OCI-M1 (cell line): Measurements from ENCODE around the gene GP2.
A peak's percentile ranks its signal among the peaks of the same experiment; 100 is the strongest.

ENCODE experiments used
- DNase-seq: peaks from one replicate; lab custom pipeline; 2025; lab: John Stamatoyannopoulos, UW

The GP2 gene

DNA sequence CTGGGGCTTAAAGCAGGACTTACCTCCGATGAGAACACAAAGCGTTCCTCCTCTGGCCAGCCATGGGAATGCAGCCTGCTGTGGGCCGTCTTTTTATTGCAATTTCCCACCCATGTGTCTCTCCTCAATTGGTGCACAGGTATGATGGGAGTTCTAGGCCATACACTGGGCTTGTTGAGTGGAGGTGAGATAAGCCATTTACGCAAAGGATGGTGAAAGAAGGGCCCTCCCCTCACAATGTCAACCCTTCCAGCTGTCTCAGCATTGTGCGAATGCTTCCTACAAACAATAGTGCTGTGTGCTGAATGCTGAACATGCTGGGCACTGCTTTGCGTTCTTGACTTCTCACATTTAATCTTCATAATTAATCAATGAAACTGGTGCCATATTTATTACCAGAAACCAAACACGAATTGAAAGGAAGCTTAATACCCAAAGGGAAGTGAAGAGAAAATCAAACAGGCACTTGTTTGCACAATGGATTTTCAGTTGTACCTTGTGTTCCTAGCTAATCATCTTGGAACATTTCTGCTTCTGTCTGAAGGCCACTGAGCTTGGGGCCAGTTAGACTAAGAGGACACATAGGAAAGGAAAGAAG is at the start of gene GP2:
Gene GP2 (minus strand): TSS at position 70 of the 598 bp plus-strand sequence. CDS start 1,082 bp downstream, outside the sequence.
- no peak for DNase-seq

DNA sequence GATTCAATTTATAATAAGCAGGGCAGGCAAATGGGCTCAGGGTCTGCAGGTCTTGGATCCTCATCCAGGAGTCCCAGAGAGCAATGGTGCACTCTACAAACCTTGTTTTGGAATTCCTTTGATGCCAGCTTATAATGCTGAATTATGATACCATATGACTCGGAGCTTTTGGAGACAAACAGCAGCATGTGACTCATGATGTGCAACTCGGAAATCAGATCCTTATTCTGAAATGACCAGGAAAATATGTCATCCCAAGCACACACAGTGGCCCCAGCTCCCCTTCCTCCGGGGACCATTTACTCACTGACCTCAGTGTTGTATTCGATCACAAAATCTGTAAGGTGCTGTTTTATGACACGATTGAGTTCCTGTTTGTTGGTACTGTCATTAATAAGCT is 45.4 kb upstream of the GP2 start:
- DNase-seq = no peak

DNA sequence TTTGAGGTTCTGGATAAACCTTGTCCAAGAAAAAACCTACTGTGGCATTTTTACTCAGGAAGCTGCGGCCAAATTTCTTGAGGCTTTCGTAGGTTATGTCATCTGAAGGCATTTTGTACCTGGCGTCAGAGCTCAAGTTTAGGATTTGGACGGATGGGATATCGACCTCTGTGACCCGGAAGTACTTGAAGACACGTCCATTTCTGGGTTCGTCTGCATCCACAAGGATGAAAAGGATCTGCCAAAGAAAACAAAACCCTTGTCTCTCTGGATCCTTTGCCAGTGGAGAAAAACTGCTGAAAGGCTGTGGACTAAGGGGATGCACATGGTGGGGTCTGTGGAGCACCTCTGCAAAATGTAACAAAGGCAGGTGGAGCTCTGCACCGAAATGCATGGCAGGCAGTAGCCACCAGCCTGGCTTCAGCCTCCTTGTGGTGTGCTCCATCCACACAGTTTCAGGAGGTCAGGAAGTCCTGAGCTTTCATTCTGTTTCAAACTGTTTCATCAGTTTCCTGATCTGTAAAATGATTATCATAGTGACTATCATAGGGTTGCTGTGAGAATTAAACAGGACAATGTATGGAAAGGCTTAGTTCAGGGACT is 42.2 kb upstream of the GP2 start:
- DNase-seq = peak; percentile 10

DNA sequence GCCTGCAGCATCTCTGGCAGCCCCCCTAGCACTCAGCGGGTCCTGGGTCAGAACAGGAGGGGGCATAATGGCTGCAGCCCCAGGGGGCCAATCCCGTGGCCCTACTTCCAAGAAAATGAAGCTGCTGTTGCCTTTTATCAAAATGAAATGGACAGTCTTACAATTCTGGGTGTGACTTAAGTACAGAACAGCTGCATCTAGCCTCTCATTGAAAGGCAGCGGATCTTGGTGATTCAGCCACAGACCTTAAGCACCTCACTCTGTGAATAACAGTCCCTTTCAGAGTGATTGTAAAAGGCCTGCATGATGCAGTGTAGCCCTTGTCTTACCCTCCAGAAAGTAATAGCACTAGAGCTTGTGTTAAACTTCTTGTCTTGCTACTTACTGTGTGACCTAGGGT is 36.7 kb upstream of the GP2 start:
- no peak for DNase-seq

DNA sequence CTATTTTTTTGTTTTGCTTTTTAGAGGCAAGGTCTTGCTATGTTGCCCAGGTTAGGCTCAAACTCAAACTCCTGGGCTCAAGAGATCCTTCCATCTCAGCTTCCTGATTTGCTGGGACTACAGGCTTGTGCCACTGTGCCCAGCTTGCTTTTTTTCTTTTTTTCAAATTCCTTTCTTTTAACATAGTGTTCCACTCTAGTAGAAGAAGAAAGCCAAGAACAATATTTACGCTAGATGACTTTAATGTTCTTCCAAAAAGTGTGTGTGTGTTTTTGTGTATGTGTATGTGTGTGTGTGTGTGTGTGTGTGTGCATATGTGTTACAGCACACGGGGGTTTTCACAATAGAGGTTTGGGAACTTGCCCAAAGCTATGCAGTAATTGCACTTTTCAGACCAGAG is 35.9 kb upstream of the GP2 start:
- no peak for DNase-seq

DNA sequence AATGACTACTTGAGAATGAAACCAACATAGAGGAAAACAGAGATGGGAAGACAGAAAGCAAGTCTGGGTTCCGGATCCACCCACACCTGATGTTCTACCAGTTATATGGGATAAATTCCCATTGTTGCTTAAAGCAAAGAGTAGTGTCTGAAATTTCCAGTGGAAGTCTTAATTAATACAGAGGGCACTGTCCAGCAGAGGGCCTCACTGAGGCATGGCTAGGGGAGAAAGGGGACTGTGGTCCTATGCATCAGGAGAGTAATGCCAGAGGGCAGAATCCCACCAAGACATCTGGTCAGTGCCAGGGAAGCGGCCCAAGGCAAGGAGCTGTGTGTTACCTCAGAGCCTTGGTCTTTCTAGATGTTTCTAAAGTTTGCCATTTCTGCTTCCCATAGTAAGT is 32.7 kb upstream of the GP2 start:
- peak; percentile 28 for DNase-seq

DNA sequence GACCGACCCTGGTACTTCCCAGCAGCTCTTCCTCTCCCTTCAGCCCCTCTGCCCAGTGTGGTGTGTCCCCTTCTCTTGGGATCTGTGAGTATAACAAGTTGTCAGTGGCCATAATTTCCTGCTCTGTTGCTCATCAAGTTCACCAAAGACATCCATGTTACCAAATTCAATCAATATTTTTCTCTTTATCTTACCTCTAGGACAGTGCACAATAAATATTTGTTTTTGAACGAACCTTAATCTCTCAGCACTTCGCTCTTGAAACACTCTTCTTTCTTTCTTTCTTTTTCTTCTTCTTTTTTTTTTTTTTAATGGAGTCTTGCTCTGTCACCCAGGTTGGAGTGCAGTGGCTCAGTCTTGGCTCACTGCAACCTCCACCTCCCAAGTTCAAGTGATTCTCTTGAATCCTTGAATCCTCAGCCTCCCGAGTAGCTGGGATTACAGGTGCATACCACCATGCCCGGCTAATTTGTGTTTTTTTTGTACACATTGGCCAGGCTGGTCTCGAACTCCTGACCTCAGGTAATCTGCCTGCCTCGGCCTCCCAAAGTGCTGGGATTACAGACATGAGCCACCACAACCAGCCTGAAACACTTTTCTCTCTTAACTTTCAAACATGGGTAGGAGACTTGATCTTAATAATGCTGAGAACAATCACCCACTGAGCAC is 27.9 kb upstream of the GP2 start:
- no peak for DNase-seq

DNA sequence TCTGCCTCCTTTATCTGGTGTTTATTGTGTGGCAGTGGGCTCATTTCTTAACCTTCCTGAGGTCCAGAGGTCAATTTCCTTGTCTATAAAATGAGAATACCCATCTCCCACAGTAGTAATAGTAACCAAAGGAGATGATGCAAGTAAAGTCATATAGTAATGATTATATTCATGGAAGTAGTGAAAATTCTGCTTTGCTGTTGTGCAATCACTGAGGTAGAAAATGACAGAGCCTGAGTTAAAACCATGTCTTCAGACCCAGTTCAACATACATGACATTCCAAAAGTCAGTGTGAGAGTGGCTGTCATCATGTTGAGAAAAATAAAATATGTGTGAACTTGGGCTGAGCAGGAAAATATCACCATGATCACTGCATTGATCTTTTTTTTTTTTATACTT is 26.1 kb upstream of the GP2 start:
- DNase-seq = no peak

DNA sequence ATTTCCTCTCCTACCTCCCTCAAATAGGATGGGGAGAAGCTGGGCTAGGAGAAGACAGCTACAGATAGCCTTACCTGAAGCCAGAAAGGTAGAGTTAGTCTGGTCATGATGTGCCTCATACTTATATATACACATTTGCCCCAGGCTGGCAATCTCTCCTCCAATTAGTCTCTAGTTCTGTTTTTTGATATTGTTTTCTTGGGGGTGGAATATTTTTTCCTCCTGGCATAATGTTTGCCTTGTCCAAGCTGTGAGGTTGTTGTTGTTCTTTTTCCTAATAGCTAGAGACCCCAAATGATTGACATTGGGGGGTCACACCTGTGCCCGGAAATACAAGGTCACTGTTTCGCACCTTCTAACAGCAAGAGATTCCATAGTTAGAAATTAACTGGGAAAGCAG is 25.3 kb upstream of the GP2 start, which contains the start of gene UMOD:
Gene UMOD (minus strand): TSS at position 101 of the 400 bp plus-strand sequence. CDS start 1,978 bp downstream, outside the sequence.
- DNase-seq = no peak

DNA sequence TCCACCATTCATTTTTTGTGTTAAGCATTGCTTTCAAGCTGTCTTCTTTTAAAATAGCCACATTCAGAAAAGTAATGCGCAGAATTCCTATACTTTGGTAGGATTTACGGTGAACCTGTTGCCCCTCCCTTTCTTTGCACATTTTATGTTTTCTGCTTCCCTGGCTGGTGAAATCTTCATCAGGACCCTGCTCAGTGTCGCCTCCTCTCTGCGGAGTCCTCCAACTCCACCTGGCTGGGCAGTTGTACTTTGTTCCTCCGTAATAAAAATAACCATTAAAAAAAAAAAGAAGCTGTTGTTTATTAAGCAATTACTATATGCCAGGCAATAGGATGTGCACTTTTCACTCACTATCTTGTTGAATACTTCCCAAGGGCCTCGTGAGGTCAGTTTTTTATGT is 22.3 kb upstream of the GP2 start:
- DNase-seq = no peak

DNA sequence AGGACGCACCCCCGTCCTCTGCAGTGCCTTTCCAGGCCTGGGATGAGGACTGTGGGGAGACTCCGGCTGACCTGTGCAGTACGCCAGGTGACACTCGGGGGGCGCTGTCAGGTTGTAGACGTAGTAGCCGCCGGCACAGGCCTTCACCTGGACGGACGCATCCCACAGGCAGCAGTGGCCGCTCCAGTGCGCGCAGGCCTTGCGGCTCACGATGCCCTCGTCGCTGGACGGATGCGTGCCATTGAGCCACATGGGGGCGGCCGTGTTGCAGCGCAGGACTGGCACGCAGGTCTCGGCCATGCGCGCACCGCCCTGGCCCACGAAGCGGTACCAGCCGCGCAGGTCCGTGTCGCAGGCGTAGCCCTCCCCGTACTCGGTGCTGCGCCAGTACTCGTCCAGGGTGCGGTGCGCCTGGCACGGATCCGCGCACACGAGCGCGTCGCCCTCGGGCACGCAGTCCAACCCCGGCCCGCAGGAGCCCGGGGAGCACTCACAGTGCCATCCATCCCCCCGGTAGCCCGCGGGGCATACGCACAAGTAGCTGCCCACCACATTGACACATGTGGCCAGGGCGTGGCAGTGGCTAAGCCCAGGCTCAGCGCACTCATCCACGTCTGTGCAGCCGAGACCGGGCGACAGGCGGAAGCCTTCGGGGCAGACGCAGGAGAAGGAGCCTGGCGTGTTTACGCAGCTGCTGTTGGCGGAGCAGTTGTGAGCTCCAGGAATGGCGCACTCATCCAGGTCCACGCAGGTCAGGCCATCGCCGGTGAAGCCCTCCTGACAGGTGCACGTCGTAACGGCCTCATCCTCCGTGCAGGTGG is 21.3 kb upstream of the GP2 start:
- DNase-seq = no peak

DNA sequence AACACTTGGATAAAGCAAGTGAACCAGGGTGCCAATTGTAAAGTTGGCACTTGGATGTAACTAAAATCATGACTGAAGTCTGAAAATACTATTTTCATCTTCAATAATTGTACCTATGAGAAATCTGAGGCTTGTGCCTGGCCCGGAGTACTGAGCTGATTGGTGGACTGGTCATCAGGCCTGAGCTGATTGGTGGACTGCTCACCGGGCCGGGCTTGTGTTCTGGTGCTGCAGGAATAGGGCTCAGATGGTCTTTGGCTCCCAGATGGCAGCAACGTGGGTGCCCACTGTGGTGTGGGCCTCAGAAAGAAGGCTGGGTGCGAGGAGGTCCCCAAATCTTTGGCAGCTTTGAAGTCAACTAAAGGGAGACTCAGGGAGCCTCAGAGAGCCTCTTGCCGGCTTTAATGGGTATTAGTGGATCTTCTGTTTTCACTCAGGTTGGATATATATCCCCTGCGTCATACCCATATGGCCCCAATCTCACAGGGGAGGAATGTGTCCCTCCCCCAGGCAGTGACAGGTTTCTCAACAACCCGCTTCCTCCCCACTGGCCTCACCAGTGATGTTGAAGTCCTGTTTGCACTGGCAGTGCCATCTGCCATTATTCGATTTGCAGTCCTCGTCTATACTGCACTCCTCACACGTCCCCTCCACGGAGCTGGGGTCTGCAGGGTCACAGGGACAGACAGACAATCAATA is 20.5 kb upstream of the GP2 start:
- DNase-seq = no peak

DNA sequence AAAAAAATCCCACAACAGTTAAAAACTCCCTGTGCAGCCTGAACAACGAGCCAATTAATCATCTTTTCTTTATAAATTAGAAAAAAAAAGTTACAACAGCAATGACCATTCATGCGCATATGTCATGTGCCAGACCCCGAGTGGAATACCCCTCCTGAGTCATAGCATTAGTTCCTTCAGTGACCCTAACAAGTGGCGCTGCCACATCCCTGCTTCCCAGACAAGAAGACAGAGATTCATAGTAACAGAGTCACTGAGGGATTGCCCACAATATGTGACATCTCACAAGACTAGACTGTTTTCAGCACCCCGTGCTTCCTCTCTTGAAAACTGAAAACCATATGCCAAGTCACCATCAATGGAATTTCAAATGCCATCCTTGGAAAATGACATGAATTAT is 17.3 kb upstream of the GP2 start:
- no peak for DNase-seq

DNA sequence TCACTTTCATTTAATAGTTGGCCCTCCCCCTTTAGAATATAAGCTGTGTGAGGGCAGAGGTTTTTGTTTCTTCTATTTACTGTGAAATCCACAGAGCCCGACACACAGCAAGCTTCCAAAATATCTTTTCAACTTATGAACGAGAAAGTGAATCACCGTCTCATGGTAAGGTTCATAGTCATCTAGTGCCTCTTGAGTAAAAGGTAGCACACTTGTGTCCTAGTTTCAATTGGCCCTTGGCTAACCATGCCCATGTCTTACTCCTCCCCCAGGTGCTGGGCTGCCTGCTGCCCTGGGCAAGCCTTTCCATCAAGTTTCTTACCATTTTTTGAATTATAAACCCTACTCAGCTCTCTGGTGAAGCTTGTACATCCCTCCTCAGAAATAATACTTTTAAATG is 12.4 kb upstream of the GP2 start:
- DNase-seq = no peak

DNA sequence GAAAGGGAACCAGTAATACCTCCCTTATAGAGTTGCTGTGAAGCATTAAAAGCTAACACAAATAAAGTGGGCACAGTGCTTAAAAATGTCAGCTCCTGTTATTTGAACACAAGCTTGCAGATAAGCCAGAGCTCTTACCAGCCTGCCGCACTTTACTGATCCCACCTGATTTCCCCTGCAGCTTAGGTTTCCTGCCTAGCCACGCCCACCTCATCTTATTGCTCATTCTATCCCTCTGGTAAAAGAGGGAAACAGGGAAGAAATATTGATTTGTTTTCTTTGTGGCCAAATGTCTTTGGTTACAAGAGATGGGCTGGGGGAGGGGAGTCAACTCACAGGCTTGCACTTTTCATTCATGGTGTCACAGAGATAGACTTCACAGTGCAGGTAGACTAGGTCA is 9.6 kb upstream of the GP2 start:
- no peak for DNase-seq

DNA sequence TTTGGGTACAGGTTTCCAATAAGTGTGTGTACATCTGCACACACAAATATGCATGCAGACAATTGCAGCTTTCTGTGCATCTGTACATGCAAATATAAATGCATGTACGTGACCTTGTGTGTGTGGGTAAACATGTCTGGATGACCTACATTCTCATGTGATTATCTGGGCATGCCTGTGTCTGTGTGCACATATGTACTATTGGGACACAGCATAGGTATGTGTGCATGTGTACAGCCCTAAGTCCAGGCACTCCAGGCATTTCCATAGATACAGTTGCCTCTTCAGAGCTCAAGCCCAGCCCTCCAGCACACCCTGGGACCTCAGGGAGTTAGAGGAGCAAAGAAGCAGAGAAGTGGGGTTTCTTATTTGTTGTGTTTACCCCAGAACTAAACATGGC is 7.1 kb upstream of the GP2 start:
- DNase-seq = no peak

DNA sequence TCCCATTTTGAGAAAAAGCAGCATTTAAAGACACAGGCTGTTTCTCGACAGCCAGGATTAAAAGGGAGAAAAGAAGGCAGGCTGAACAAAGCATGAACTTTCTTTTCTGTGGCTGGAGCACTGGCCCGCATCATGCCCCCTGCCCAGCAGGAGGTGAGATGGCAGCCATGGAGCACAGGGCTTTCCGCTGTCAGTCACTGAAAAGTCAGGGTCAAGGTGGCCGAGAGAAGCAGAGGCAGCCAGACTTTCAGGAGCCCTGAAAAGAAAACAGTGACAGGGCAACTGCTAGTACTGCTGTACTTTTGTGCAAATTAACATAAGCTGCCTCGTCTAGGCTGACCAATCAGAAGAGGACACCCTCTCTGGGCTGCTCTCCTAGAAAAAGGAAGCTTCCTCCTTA is 5.8 kb upstream of the GP2 start:
- no peak for DNase-seq

DNA sequence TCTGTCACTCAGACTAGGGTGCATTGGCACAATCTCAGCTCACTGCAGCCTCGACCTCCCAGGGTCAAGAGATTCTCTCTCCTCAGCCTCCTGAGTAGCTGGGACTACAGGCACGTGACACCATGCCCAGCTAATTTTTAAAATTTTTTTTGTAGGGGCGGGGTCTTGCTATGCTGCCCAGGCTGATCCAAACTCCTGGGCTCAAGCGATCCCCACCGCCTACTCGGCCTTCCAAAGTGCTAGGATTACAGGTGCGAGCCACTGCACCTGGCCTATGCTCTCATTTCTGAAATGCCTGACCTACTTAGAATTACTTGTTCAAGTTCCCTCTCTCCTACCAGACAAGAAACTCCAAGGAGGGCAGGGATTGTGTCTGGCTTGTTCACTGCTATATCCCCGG is 5.1 kb upstream of the GP2 start:
- no peak for DNase-seq

DNA sequence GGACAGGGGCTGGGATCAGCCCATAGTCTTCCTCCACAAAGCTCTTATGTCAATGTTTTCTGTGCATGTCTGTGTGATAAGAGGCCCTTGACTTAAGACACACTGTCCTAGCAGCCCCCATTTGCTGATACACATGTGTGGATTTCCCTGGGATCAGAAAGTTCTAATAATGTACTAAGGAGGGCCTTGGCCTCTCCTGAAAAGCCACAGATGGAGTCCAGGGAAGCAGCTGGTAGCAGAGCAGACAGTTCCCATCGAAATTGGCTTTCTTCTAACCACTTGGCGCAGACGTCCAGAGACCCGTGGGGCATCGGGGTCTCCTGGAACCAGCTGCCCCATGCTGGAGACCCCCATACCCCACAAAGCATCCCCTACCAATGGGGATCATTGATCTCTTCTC is 4.3 kb upstream of the GP2 start:
- DNase-seq = no peak

DNA sequence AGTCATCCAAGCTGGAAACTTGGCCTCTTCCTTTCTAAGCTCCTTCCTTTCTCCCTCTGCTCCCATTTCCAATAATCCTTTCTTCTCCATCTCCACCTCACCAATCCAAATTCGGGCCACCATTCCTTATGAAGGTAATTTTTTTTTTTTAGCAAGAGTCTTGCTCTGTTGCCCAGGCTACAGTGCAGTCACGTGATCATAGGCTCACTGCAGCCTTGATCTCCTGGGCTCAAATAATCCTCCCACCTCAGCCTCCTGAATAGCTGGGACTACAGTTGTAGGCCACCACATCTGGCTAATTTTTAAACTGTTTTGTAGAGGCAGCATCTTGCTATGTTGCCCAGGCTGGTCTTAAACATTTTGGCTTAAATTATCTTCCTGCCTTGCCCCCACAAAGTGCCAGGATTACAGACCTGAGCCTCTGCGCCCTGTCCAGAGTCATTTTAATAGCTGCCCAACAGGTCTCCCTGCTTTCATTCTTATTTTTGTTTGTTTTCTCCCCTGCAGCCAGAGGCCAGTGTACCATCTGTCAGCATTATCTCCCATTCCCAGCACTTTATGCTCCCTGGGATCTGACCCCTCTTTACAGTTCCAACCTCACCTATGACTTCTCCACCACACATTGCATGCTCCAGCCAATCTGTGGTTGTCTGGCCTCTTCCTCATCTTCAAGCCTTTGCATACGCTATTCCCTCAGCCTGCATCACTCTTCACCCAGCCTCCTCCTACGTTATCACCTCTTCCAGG is 2.3 kb upstream of the GP2 start:
- no peak for DNase-seq

DNA sequence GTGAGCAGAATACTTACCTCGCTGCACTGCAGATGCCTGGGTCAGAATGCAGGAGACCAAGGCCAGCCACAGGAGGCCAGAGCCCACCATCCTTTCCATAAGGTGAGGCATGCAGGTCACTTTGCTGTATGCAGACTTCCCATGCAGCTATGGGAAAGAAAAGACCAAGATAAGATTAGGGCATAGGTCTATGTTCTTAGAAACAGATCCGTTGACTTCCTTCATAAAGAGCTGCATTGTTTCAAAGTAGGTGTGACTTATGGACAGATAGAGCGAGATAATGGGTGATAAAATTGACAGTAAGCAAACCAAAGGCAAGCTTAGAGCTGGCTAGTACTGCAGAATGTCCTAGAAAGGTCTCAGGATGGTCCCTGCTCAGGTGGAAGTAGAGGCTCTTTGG is 992 bp downstream of the GP2 start:
- DNase-seq = no peak
